Immature natural killer cell (primary cell): Measurements from ENCODE around the gene EFNA1. TPM values are rescaled to one million over a fixed set of nuclear protein-coding genes. Genes with fewer than 3 reads are reported as not detected.
"Not testable (repeated sequence)": the region's sequence is repeated elsewhere in the genome, so short reads cannot be mapped to it uniquely, and the experiment has no call there.

Experiments used
- DNase-seq, 3 donors: peaks; one replicate each; pipeline ENCODE4 v3.0.0; 2022; ENCODE audit warnings: mixed read lengths in 1 of 3
- H3K27ac Mint-ChIP-seq, 6 donors: one replicate each; pipeline ENCODE4 v1.8.0; 2020; ENCODE audit warnings: mixed read lengths in 6 of 6, mild to moderate bottlenecking in 5 of 6, inconsistent platforms in 4 of 6, moderate library complexity in 3 of 6
- H3K27me3 Mint-ChIP-seq, 3 donors: one replicate each; pipeline ENCODE4 v1.8.0; 2020 to 2021; ENCODE audit warnings: low read depth in 3 of 3, mild to moderate bottlenecking in 3 of 3, mixed read lengths in 3 of 3, moderate library complexity in 3 of 3, inconsistent platforms in 1 of 3
- H3K36me3 Mint-ChIP-seq, 3 donors: one replicate each; pipeline ENCODE4 v1.8.0; 2020; ENCODE audit warnings: mixed read lengths in 3 of 3, inconsistent platforms in 2 of 3, mild to moderate bottlenecking in 2 of 3
- H3K4me1 Mint-ChIP-seq, 2 donors: one replicate each; pipeline ENCODE4 v1.8.0; 2020; ENCODE audit warnings: inconsistent platforms in 2 of 2, mild to moderate bottlenecking in 2 of 2, mixed read lengths in 2 of 2, moderate library complexity in 1 of 2
- H3K4me3 Mint-ChIP-seq, 5 donors: one replicate each; pipeline ENCODE4 v1.8.0; 2020; ENCODE audit warnings: mild to moderate bottlenecking in 5 of 5, mixed read lengths in 5 of 5, inconsistent platforms in 3 of 5, moderate library complexity in 3 of 5
- H3K9me3 Mint-ChIP-seq, 6 donors: one replicate each; pipeline ENCODE4 v1.8.0; 2020; ENCODE audit warnings: mild to moderate bottlenecking in 6 of 6, mixed read lengths in 6 of 6, inconsistent platforms in 4 of 6, moderate library complexity in 3 of 6
- polyA plus RNA-seq, 3 donors: library from polyadenylated mRNA; unstranded; fragments of 300-500 nt; fragmentation: Illumina TruSeq; gene quantifications; one replicate each; pipeline ENCODE4 v1.2.3, GENCODE V29; 2021

Gene EFNA1
- polyA plus RNA-seq, 3 donors from 2014 or later: 0.64 to 4.0 (median 1.1) TPM

DNA sequence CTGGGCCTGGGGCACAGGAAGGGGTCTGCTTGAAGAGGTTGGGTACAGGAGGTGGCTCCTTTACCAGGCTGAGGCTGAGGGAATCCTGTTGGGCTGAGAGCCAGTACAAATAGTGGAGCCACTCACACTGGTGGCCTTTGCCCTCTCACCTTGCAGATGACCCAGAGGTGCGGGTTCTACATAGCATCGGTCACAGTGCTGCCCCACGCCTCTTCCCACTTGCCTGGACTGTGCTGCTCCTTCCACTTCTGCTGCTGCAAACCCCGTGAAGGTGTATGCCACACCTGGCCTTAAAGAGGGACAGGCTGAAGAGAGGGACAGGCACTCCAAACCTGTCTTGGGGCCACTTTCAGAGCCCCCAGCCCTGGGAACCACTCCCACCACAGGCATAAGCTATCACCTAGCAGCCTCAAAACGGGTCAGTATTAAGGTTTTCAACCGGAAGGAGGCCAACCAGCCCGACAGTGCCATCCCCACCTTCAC, 6.2 kb downstream of the EFNA1 start:
- Mint-ChIP-seq H3K4me3 (peak overlapping the region in 4 of 5 donors; percentile 10 to 99 (median 45)), H3K27me3 (peaks cover 6 to 19% (median 12%) of the 10 kb centered on the region in 3 donors)

DNA sequence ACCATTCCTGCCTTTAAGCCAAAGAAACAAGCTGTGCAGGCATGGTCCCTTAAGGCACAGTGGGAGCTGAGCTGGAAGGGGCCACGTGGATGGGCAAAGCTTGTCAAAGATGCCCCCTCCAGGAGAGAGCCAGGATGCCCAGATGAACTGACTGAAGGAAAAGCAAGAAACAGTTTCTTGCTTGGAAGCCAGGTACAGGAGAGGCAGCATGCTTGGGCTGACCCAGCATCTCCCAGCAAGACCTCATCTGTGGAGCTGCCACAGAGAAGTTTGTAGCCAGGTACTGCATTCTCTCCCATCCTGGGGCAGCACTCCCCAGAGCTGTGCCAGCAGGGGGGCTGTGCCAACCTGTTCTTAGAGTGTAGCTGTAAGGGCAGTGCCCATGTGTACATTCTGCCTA, 6.6 kb downstream of the EFNA1 start:
- Mint-ChIP-seq H3K4me3 (peak overlapping the region; percentile 95 to 99 (median 98)), H3K27me3 (peaks cover 6 to 18% (median 9%) of the 10 kb centered on the region in 3 donors), H3K36me3 (peaks cover 0 to 3% (median 3%) of the 10 kb centered on the region in 3 donors), H3K4me1 (peaks cover 43 to 45% of the 10 kb centered on the region in 2 donors), H3K9me3 (no peaks in the 10 kb centered on the region), H3K27ac (peak overlapping the region; percentile 96 to 99 (median 99))
- DNase-seq: no peak

More for the DNA sequence above, 6.2 kb downstream of the EFNA1 start:
- Mint-ChIP-seq H3K9me3 (no peaks in the 10 kb centered on the region), H3K4me1 (peaks cover 45 to 47% of the 10 kb centered on the region in 2 donors), H3K36me3 (peaks cover 0 to 3% (median 3%) of the 10 kb centered on the region in 3 donors), H3K27ac (peak overlapping the region in 2 of 6 donors; percentile 57 to 63)
- no peak for DNase-seq

DNA sequence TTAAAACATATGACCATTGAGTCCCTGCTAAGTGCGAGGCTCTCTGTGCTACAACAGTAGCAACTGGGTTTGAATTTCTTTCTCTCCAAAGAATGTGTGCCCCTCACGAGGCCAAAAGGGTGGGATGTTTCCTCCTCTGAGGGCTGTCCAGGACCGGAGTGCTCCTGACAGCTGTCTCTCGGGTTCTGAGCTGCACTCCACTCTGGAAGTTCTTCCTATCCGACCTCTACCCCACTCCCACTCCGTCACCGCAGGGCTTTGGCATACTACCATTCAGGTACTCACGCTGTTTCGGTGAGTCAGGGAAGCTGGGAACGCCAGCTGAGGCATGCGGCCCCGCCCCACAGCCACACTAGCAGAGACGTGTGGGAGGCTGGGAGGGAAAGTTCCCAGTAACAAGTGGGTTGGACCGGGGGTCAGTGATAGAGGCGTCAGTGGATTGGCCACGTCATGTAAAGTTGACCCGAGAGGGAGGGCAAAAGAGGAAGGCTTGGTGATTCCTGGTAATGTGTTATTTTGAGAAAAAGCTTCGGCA, 7.3 kb downstream of the EFNA1 start:
- no peak for DNase-seq
- Mint-ChIP-seq H3K9me3 (no peaks in the 10 kb centered on the region), H3K36me3 (peaks cover 0 to 3% (median 3%) of the 10 kb centered on the region in 3 donors), H3K27me3 (peaks cover 6 to 18% (median 9%) of the 10 kb centered on the region in 3 donors), H3K4me1 (peaks cover 45 to 50% of the 10 kb centered on the region in 2 donors), H3K4me3 (peak overlapping the region; percentile 95 to 99 (median 98)), H3K27ac (peak overlapping the region; percentile 96 to 99 (median 99))

DNA sequence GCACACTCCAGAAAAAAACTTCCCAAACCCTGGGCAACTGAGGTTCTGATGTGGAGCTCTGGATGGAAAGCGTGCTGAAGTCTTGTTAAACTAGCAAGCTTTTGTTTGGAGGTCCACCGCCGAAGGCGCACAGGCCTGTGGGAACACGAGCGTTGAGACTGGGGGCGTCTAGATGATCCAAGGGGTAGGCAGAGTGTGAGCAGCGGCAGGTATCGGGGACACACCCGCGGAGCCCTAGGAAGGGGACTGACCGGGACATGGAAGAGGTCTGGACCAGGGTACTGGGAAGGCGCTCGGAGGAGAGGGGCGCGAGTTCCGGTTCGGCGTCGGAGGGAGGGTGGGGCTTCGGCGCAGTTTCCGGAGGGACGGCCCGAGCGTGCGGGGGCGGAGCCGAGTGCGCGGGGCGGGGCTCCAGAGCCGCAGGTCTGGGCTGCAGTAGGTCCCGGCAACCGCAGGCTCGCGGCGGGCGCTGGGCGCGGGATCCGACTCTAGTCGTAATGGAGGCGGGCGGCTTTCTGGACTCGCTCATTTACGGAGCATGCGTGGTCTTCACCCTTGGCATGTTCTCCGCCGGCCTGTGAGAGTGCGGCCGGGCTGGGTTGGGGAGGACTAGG, 7.8 kb downstream of the EFNA1 start, which contains the start of gene SLC50A1:
Gene SLC50A1, plus strand, starts transcription at position 438 of the 614 bp plus-strand sequence. Its CDS starts 60 bp downstream, at position 498.
- peak within 1 kb of the TSS; percentile 96 to 99 (median 99) for H3K27ac Mint-ChIP-seq
- peaks cover 8 to 21% (median 10%) of the 10 kb centered on the region in 3 donors for H3K27me3 Mint-ChIP-seq
- H3K9me3 Mint-ChIP-seq: no peaks in the 10 kb centered on the region
- peaks cover 0 to 3% (median 3%) of the 10 kb centered on the region in 3 donors for H3K36me3 Mint-ChIP-seq
- H3K4me3 Mint-ChIP-seq: peak within 1 kb of the TSS; percentile 95 to 99 (median 98)
- peaks cover 51 to 56% of the 10 kb centered on the region in 2 donors for H3K4me1 Mint-ChIP-seq
- DNase-seq: peak; percentile 93 to 94 (median 94)

DNA sequence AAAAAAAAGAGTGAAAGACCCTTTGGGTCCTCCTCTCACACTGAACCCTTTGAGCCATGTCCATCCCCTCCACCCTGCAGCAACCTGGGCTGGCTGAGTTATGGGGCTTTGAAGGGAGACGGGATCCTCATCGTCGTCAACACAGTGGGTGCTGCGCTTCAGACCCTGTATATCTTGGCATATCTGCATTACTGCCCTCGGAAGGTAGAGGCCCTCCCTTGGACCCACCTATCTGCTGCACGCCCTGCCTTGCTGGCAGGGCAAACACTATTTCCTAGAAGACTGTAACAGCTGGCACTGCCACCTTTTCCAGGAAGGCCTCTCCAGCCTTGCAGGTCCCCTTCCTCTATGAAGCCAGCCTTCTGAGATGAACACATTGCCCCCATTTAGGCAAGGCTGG, 9.1 kb downstream of the EFNA1 start:
- H3K27me3 Mint-ChIP-seq: peaks cover 8 to 23% (median 9%) of the 10 kb centered on the region in 3 donors
- H3K27ac Mint-ChIP-seq: peak overlapping the region; percentile 96 to 99 (median 99)
- no peak for DNase-seq
- peaks cover 0 to 3% (median 0%) of the 10 kb centered on the region in 3 donors for H3K36me3 Mint-ChIP-seq
- H3K4me1 Mint-ChIP-seq: peaks cover 52 to 59% of the 10 kb centered on the region in 2 donors
- no peaks in the 10 kb centered on the region for H3K9me3 Mint-ChIP-seq
- H3K4me3 Mint-ChIP-seq: peak overlapping the region; percentile 95 to 99 (median 98)

DNA sequence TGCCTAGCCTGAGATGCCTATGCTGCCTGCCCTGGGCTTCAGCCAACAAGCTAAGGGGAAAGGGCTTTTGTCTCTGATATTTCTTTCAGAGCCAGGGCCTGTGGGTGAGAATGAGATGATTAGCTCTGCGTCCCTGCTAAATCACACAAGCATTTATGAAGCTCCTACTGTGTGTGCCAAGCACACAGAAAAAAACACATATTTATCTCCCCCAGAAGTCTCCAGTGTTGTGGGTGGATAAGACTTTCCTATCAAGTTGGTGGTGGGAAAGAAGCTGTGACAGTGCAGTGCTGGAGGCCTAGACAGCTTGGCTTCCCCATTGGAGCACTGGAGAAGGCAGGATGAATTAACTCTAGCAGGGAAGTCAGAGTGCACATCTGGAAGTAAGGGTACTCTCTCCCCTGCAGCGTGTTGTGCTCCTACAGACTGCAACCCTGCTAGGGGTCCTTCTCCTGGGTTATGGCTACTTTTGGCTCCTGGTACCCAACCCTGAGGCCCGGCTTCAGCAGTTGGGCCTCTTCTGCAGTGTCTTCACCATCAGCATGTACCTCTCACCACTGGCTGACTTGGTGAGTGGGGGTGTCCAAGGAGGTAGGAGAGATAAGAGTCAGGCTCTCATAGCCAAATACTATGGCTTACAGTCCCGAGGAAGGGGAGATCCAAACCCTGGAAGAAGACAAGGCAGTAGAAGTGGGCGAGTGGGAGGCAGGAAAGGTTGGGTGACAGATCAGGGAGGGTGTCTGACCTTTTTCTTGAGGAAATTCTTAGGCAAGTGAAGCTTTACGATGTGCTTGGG, 9.7 kb downstream of the EFNA1 start:
- H3K4me1 Mint-ChIP-seq: peaks cover 52 to 59% of the 10 kb centered on the region in 2 donors
- DNase-seq: no peak
- peak overlapping the region; percentile 96 to 99 (median 99) for H3K27ac Mint-ChIP-seq
- peak overlapping the region; percentile 95 to 99 (median 98) for H3K4me3 Mint-ChIP-seq
- peaks cover 0 to 3% (median 0%) of the 10 kb centered on the region in 3 donors for H3K36me3 Mint-ChIP-seq
- H3K9me3 Mint-ChIP-seq: no peaks in the 10 kb centered on the region
- peaks cover 8 to 23% (median 11%) of the 10 kb centered on the region in 3 donors for H3K27me3 Mint-ChIP-seq

DNA sequence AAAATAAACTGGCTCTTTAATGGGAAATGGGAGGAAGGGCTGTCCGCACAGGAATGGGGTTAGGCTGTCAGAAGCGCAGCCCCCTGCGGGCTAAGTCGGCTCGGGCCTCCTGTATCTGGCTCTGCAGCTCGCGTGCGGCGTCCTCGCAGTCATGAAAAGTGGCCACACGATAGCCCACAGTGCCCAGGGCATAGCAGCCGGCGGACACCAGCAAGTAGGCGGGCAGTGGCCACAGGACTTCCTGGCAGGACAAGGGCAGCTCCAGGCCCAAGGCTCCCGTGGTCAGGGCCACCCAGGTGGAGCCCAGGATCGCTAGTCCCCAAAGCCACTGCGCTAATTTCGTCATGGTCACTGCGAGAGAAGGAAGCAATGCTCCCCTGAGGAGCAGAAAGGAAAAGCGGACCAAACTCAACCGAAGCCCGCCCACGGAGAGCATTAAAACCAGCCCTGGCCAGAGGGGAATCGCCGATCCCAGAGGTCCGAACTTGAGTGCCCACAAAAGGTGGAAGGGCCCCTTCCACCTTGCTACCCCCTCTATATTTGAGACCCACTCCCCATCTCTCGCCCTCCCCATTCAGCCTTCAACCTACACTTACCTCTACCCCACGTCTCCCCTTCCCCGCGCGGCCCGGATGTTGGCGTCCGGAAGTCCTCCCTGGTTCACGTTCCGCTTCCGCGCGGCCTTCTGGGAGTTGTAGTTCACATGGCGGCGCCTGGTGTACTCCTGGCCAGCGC, 12.4 kb downstream of the EFNA1 start, which contains the start of gene DPM3:
Gene DPM3, minus strand, starts transcription at position 637 of the 735 bp plus-strand sequence. Its CDS starts 291 bp downstream, at position 346.
- peak; percentile 77 to 79 (median 78) for DNase-seq
- H3K27ac Mint-ChIP-seq: peak within 1 kb of the TSS; percentile 92 to 99 (median 98)
- peaks cover 11 to 19% (median 18%) of the 10 kb centered on the region in 3 donors for H3K27me3 Mint-ChIP-seq
- H3K36me3 Mint-ChIP-seq: peaks cover 0 to 3% (median 0%) of the 10 kb centered on the region in 3 donors
- H3K4me3 Mint-ChIP-seq: peak within 1 kb of the TSS; percentile 95 to 100 (median 99)
- no peaks in the 10 kb centered on the region for H3K9me3 Mint-ChIP-seq
- peaks cover 47 to 54% of the 10 kb centered on the region in 2 donors for H3K4me1 Mint-ChIP-seq

DNA sequence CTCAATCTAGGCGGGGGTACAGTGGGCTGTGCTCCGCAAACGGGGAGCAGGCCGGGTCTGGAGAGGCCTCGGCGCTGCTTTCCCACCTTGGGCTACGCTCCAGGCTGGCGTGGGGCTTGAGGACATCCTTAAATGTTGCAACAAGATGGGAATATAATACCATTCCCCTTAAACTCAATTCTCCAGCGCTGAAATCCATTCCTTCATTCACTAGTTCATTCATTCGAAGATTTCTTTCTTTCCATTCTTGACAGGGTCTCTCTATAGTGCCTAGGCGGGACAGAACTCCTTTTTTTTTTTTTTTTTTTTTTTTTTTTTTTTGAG, 12.9 kb downstream of the EFNA1 start:
- DNase-seq: no peak
- H3K36me3 Mint-ChIP-seq: peaks cover 0 to 3% (median 0%) of the 10 kb centered on the region in 3 donors
- H3K4me3 Mint-ChIP-seq: peak overlapping the region; percentile 95 to 100 (median 99)
- H3K27me3 Mint-ChIP-seq: peaks cover 11 to 15% (median 14%) of the 10 kb centered on the region in 3 donors
- peak overlapping the region; percentile 92 to 99 (median 98) for H3K27ac Mint-ChIP-seq
- H3K9me3 Mint-ChIP-seq: no peaks in the 10 kb centered on the region
- peaks cover 41 to 48% of the 10 kb centered on the region in 2 donors for H3K4me1 Mint-ChIP-seq

DNA sequence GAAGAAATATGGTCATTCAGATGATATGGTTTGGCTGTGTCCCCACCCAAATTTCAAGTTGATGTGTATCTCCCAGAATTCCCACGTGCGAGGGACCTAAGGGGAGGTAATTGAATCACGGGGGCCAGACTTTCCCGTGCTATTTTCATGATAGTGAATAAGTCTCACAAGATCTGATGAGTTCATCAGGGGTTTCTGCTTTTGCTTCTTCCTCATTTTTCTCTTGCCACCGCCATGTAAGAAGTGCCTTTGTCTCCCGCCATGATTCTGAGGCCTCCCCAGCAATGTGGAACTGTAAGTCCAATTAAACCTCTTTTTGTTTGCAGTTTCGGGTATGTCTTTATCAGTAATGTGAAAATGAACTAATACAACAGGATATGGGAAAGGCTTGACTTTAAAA, 14.1 kb downstream of the EFNA1 start:
- Mint-ChIP-seq H3K27ac (no peak overlapping the region), H3K36me3 (peaks cover 0 to 3% (median 0%) of the 10 kb centered on the region in 3 donors), H3K27me3 (peaks cover 6 to 12% (median 8%) of the 10 kb centered on the region in 3 donors), H3K9me3 (no peaks in the 10 kb centered on the region), H3K4me1 (peaks cover 33 to 37% of the 10 kb centered on the region in 2 donors), H3K4me3 (peak overlapping the region in 2 of 5 donors; percentile 15 to 31)
- no peak for DNase-seq

DNA sequence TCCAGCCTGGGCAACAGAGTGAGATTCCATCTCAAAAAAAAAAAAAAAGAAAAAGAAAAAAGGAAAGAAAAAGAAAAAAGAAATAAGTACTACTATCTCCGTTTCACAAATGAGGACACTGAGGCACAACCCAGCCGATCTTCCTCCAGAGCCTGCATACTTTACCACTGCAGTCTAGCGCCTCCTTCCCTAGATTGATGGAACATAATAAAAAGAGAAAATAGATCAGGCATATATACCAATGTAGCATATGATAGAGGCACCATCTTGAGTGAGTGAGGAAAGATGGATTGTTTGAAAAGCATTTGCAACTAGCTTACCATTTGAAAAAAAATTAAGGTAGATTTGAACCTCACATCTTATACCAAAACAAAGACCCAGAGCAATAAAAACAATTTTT, 17.8 kb downstream of the EFNA1 start:
- no peak overlapping the region for H3K27ac Mint-ChIP-seq
- DNase-seq: no peak
- no peaks in the 10 kb centered on the region for H3K36me3 Mint-ChIP-seq
- peaks cover 4 to 15% (median 10%) of the 10 kb centered on the region in 3 donors for H3K27me3 Mint-ChIP-seq
- no peaks in the 10 kb centered on the region for H3K9me3 Mint-ChIP-seq
- H3K4me3 Mint-ChIP-seq: no peak overlapping the region
- H3K4me1 Mint-ChIP-seq: peaks cover 2 to 3% of the 10 kb centered on the region in 2 donors

DNA sequence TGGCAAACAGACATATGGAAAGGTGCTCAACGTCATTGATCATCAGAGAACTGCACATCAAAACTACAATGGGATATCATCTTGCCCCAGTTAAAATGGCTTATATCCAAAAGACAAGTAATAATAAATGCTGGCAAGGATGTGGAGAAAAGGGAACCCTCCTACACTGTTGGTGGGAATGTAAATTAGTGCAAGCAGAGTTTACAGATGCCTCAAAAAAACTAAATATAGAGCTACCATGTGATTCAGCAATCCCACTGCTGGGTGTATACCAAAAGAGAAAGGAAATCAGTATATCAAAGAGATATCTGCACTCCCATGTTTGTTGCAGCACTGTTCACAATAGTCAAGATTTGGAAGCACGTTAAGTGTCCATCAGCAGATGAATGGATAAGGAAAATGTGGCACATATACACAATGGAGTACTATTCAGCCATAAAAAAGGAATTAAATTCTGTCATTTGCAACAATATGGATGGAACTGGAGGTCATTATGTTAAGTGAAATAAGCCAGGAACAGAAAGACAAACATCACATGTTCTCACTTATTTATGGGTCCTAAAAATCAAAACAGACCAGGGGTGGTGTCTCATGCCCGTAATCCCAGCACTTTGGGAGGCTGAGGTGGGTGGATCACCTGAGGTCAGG, 28.4 kb downstream of the EFNA1 start:
- not testable (repeated sequence) for H3K4me3 Mint-ChIP-seq, H3K4me1 Mint-ChIP-seq, H3K36me3 Mint-ChIP-seq, DNase-seq, H3K27ac Mint-ChIP-seq, H3K27me3 Mint-ChIP-seq, H3K9me3 Mint-ChIP-seq

DNA sequence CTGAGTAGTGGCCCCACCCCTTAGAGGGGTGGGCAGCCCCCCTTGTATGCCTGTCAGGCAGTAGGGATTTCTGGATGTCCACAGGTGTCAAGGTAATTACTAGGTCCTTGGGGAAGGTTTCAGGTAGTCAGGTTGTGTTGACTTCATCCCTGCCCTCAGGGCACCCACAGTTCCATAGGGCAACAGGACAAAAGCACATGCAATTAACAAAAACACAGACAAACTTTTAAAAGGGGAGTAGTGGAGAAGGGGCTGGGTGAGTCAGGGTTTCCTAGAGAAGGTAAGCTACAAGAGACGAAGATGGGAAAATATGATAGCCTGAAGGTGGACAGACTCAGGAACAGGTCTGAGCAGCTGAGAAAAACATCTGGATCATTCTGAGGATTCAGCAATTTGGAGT, 31.3 kb downstream of the EFNA1 start:
- DNase-seq: no peak
- H3K4me3 Mint-ChIP-seq: no peak overlapping the region
- no peak overlapping the region for H3K27ac Mint-ChIP-seq
- H3K9me3 Mint-ChIP-seq: no peaks in the 10 kb centered on the region
- peaks cover 0 to 2% (median 0%) of the 10 kb centered on the region in 3 donors for H3K27me3 Mint-ChIP-seq
- no peaks in the 10 kb centered on the region for H3K4me1 Mint-ChIP-seq
- no peaks in the 10 kb centered on the region for H3K36me3 Mint-ChIP-seq
